Panc1 (cell line): Measurements from ENCODE around the gene GNLY. TPM values are rescaled to one million over a fixed set of nuclear protein-coding genes. Genes with fewer than 3 reads are reported as not detected.
"Not testable (repeated sequence)": the region's sequence is repeated elsewhere in the genome, so short reads cannot be mapped to it uniquely, and the experiment has no call there.

Experiments used
- ATAC-seq: fragments of 200-7000 bp; cut with Tn5 transposase; 2 replicates; pipeline ENCODE4 v1.9.1; 2020; ENCODE audit warnings: mild to moderate bottlenecking, moderate library complexity
- BruUV-seq: library from RNA; stranded (reverse); fragments of 400-500 nt; replicated peaks from 2 replicates; lab custom pipeline; 2021; lab: Mats Ljungman, UMichigan
- CTCF ChIA-PET: fragments of 300-600 bp; sonication (Branson Sonifier 250); formaldehyde crosslinking; loops from one replicate; lab custom pipeline; 2022; ENCODE audit warnings: antibody characterized with exemption; lab: Charles Lee
- POLR2A ChIA-PET: fragments of 300-600 bp; sonication (Branson Sonifier 250); formaldehyde crosslinking; loops from one replicate; lab custom pipeline; 2022; ENCODE audit warnings: antibody characterized with exemption; lab: Charles Lee
- DNase-seq: peaks from one replicate; pipeline ENCODE4 v3.0.0-alpha.2; 2010; ENCODE audit warnings: low read depth, low spot score
- H3K27ac ChIP-seq: 2 replicates; pipeline ENCODE4 v1.5.1; 2011; ENCODE audit warnings: mild to moderate bottlenecking, low read length, inconsistent platforms
- H3K27me3 ChIP-seq: fragments of 200-500 bp; sonication (Bioruptor generic); 2 replicates; pipeline ENCODE4 v1.6.0; 2014; ENCODE audit warnings: low read length, inconsistent platforms; ENCODE audit not compliant: control insufficient read depth, insufficient read depth
- H3K36me3 ChIP-seq: fragments of 200-500 bp; sonication (Bioruptor generic); 2 replicates; pipeline ENCODE4 v1.5.1; 2014; ENCODE audit warnings: inconsistent platforms, mild to moderate bottlenecking, low read length, moderate library complexity; ENCODE audit not compliant: control insufficient read depth, insufficient read depth
- H3K4me1 ChIP-seq: 2 replicates; pipeline ENCODE4 v1.5.1; 2011; ENCODE audit warnings: inconsistent platforms, mild to moderate bottlenecking, low read length, moderate library complexity; ENCODE audit not compliant: control insufficient read depth, insufficient read depth
- H3K4me3 ChIP-seq, 2 experiments: 2 replicates each; pipeline ENCODE4 v1.5.1; 2011 to 2012; ENCODE audit warnings: low read depth in 2 of 2, low read length in 2 of 2, mild to moderate bottlenecking in 2 of 2, inconsistent platforms in 1 of 2, moderate library complexity in 1 of 2
- H3K9me3 ChIP-seq: fragments of 200-500 bp; sonication (Bioruptor generic); 2 replicates; pipeline ENCODE4 v1.5.1; 2014; ENCODE audit warnings: low read depth, mild to moderate bottlenecking, inconsistent platforms, low read length, moderate library complexity; ENCODE audit not compliant: control insufficient read depth, insufficient read depth
- POLR2AphosphoS5 ChIP-seq: IDR thresholded peaks from 2 replicates; pipeline ENCODE4 v1.6.1; 2012; ENCODE audit warnings: mild to moderate bottlenecking, low read depth, low read length, moderate library complexity
- REST ChIP-seq, 2 experiments: IDR thresholded peaks; 2 replicates each; pipeline ENCODE4 v1.6.1; 2011 to 2012; ENCODE audit warnings: low read depth in 2 of 2, control low read depth in 1 of 2, low read length in 1 of 2, mild to moderate bottlenecking in 1 of 2, moderate library complexity in 1 of 2; ENCODE audit not compliant: insufficient read depth in 1 of 2
- SIN3A ChIP-seq: IDR thresholded peaks from 2 replicates; pipeline ENCODE4 v1.6.1; 2012; ENCODE audit warnings: low read depth, mild to moderate bottlenecking, low read length, moderate library complexity, borderline replicate concordance; ENCODE audit not compliant: insufficient read depth
- TCF7L2 ChIP-seq: IDR thresholded peaks from 2 replicates; pipeline ENCODE4 v1.6.1; 2011; ENCODE audit warnings: mild to moderate bottlenecking, low read depth, low read length, inconsistent platforms
- in situ Hi-C: cut with HindIII; loops from 2 replicates; pipeline ENCODE4 v1.10.0; 2016; ENCODE audit warnings: low sequenced_read_pairs, low pct_unique_long_range_greater_than_20kb
- intact Hi-C: fragments of 100-400 bp; cut with micrococcal nuclease; formaldehyde crosslinking; loops from one replicate; pipeline ENCODE4 v1.10.0; 2022; ENCODE audit not compliant: unreplicated experiment
- total RNA-seq: library from RNA; stranded (reverse); gene quantifications from one replicate; pipeline ENCODE4 v1.2.1, GENCODE V29; 2021; ENCODE audit not compliant: unreplicated experiment
- TF ChIP-seq, protein P1 (sequence below): fragments of 450-650 bp; IDR thresholded peaks from 2 replicates; pipeline ENCODE4 v1.5.1; 2017; ENCODE audit warnings: mild to moderate bottlenecking

GNLY gene
- total RNA-seq, 1 experiment from 2014 or later, result not detected

DNA sequence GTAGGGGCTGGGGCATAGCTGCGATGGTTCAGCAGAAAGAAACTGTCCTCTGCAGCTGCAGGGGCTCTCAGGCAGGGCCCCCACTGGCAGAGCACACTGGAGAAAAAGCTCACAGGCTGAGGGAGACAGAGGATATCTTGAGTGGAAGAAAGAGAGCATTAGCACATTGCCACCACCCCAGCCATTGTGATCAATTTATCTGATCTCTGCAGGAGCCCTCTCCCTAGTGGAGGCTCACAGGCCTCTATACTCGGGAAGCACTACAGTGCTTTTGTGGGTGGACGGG lies 25.4 kb upstream of the GNLY start:
- intact Hi-C loops, result no loop called here

GRCh38 chr2:85669549-85669948 lies 24.6 kb upstream of the GNLY start:
- H3K4me1 ChIP-seq, result no peaks in the 10 kb centered on the region
- BruUV-seq, result no TSS peak
- no peaks in the 10 kb centered on the region for H3K9me3 ChIP-seq
- ATAC-seq, result no peak
- ChIA-PET CTCF (no interaction called here), POLR2A (no interaction called here)
- H3K27ac ChIP-seq, result no peak overlapping the region
- in situ Hi-C loops (no loop called here), intact Hi-C loops (no loop called here)
- H3K36me3 ChIP-seq, result no peaks in the 10 kb centered on the region
- no peak overlapping the region for H3K4me3 ChIP-seq
- no peaks in the 10 kb centered on the region for H3K27me3 ChIP-seq
- DNase-seq, result no peak
- no peak for TF ChIP-seq SIN3A
- TF ChIP-seq TCF7L2, result no peak
- TF ChIP-seq, protein P1, sequence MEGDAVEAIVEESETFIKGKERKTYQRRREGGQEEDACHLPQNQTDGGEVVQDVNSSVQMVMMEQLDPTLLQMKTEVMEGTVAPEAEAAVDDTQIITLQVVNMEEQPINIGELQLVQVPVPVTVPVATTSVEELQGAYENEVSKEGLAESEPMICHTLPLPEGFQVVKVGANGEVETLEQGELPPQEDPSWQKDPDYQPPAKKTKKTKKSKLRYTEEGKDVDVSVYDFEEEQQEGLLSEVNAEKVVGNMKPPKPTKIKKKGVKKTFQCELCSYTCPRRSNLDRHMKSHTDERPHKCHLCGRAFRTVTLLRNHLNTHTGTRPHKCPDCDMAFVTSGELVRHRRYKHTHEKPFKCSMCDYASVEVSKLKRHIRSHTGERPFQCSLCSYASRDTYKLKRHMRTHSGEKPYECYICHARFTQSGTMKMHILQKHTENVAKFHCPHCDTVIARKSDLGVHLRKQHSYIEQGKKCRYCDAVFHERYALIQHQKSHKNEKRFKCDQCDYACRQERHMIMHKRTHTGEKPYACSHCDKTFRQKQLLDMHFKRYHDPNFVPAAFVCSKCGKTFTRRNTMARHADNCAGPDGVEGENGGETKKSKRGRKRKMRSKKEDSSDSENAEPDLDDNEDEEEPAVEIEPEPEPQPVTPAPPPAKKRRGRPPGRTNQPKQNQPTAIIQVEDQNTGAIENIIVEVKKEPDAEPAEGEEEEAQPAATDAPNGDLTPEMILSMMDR, result no peak
- no peak for TF ChIP-seq POLR2AphosphoS5
- TF ChIP-seq REST (IDR thresholded peaks at IDR 0.05; ENCODE audit: insufficient read depth in 1 of 2, low read depth in 2 of 2, low read length in 1 of 2), result no peak

More for the DNA sequence above, 25.4 kb upstream of the GNLY start:
- ChIA-PET POLR2A (no interaction called here), CTCF (no interaction called here)
- in situ Hi-C loops, result no loop called here
- TF ChIP-seq REST (IDR thresholded peaks at IDR 0.05; ENCODE audit: insufficient read depth in 1 of 2, low read depth in 2 of 2, low read length in 1 of 2) (no peak), SIN3A (no peak), POLR2AphosphoS5 (no peak), TCF7L2 (no peak)
- TF ChIP-seq, protein P1, result no peak
- no peak overlapping the region for H3K27ac ChIP-seq
- DNase-seq (no peak), ATAC-seq (no peak)
- H3K4me3 ChIP-seq, result no peak overlapping the region
- no TSS peak for BruUV-seq
- H3K27me3 ChIP-seq, result no peaks in the 10 kb centered on the region
- no peaks in the 10 kb centered on the region for H3K9me3 ChIP-seq
- no peaks in the 10 kb centered on the region for H3K36me3 ChIP-seq
- no peaks in the 10 kb centered on the region for H3K4me1 ChIP-seq

GRCh38 chr2:85670416-85670815 lies 23.7 kb upstream of the GNLY start:
- H3K4me3 ChIP-seq, H3K36me3 ChIP-seq, H3K27ac ChIP-seq, H3K9me3 ChIP-seq, H3K4me1 ChIP-seq, ATAC-seq, CTCF ChIA-PET, intact Hi-C loops, in situ Hi-C loops, BruUV-seq, DNase-seq, H3K27me3 ChIP-seq, POLR2A ChIA-PET: not testable (repeated sequence)
